ENCODE measurements around the gene PI4KA. TPM values are rescaled to one million over a fixed set of nuclear protein-coding genes. Genes with fewer than 3 reads are reported as not detected.
A peak's percentile ranks its signal among the peaks of the same experiment; 100 is the strongest.

The PI4KA gene
- total and polyA plus RNA-seq, 4 donors: 19.4 to 47.5 (median 36.3) TPM

- H3K9me3 ChIP-seq (ENCODE audit: control insufficient read depth in 4 of 4, low read length in 3 of 4): no peaks in the 10 kb centered on the region
- peaks cover 16 to 45% (median 27%) of the 10 kb centered on the region in 4 donors for H3K4me1 ChIP-seq (ENCODE audit: control insufficient read depth in 4 of 4, insufficient read depth in 4 of 4, low read length in 3 of 4)
- H3K36me3 ChIP-seq (ENCODE audit: control insufficient read depth in 4 of 4, insufficient read depth in 3 of 4, low read depth in 1 of 4, low read length in 3 of 4): peaks cover 0 to 3% (median under 1%) of the 10 kb centered on the region in 4 donors
- no peak overlapping the region for H3K9ac ChIP-seq (ENCODE audit: low read depth in 1 of 2, low read length in 2 of 2)
- 97% methylated on average over 2 of the region's 2 CpGs for WGBS
- no peak for TF ChIP-seq RXRA (IDR thresholded peaks at IDR 0.05)
- no peak for TF ChIP-seq GABPA (IDR thresholded peaks at IDR 0.05 in 1 of 2, conservative IDR thresholded peaks at IDR 0.05 in 1 of 2)
- no peak for TF ChIP-seq ZBTB33 (IDR thresholded peaks at IDR 0.05)
- H3K4me3 ChIP-seq (ENCODE audit: low read depth in 1 of 3, low read length in 3 of 3): no peak overlapping the region
- no peaks in the 10 kb centered on the region for H3K27me3 ChIP-seq (ENCODE audit: control insufficient read depth in 4 of 4, insufficient read depth in 4 of 4, low read length in 3 of 4)
- no peak for DNase-seq (ENCODE audit: low spot score)
- H3K27ac ChIP-seq (ENCODE audit: low read depth in 1 of 2, low read length in 2 of 2): peak overlapping the region in 1 of 2 donors; percentile 19
These were observed 3.9 kb upstream of the PI4KA start for GRCh38 chr22:20862540-20862939.

GRCh38 chr22:20859615-20860014 is 1.0 kb upstream of the PI4KA start:
- Histone ChIP-seq H3K4me3 (ENCODE audit: low read depth in 1 of 3, low read length in 3 of 3) (peak overlapping the region; percentile 77 to 91 (median 82)), H3K27me3 (ENCODE audit: control insufficient read depth in 4 of 4, insufficient read depth in 4 of 4, low read length in 3 of 4) (no peaks in the 10 kb centered on the region), H3K9ac (ENCODE audit: low read depth in 1 of 2, low read length in 2 of 2) (peak overlapping the region; percentile 58 to 72), H3K27ac (ENCODE audit: low read depth in 1 of 2, low read length in 2 of 2) (peak overlapping the region in 1 of 2 donors; percentile 91), H3K36me3 (ENCODE audit: control insufficient read depth in 4 of 4, insufficient read depth in 3 of 4, low read depth in 1 of 4, low read length in 3 of 4) (peaks cover 0 to 3% (median under 1%) of the 10 kb centered on the region in 4 donors), H3K9me3 (ENCODE audit: control insufficient read depth in 4 of 4, low read length in 3 of 4) (no peaks in the 10 kb centered on the region), H3K4me1 (ENCODE audit: control insufficient read depth in 4 of 4, insufficient read depth in 4 of 4, low read length in 3 of 4) (peaks cover 6 to 36% (median 21%) of the 10 kb centered on the region in 4 donors)
- TF ChIP-seq SP1 (IDR thresholded peaks at IDR 0.05): no peak
- no peak for TF ChIP-seq TAF1 (conservative IDR thresholded peaks at IDR 0.05)
- no peak for TF ChIP-seq ZBTB33 (IDR thresholded peaks at IDR 0.05)
- TF ChIP-seq MAX (IDR thresholded peaks at IDR 0.05): no peak
- TF ChIP-seq ATF3 (IDR thresholded peaks at IDR 0.05): no peak
- no peak for TF ChIP-seq EGR1 (IDR thresholded peaks at IDR 0.05; ENCODE audit: low read depth in 2 of 2)
- TF ChIP-seq NR2F2 (IDR thresholded peaks at IDR 0.05): no peak
- TF ChIP-seq JUND (IDR thresholded peaks at IDR 0.05): no peak
- TF ChIP-seq FOXA1 (IDR thresholded peaks at IDR 0.05): no peak
- no peak for TF ChIP-seq YY1 (IDR thresholded peaks at IDR 0.05)
- no peak for TF ChIP-seq GABPA (IDR thresholded peaks at IDR 0.05 in 1 of 2, conservative IDR thresholded peaks at IDR 0.05 in 1 of 2)
- TF ChIP-seq REST (IDR thresholded peaks at IDR 0.05): no peak
- TF ChIP-seq RXRA (IDR thresholded peaks at IDR 0.05): no peak
- TF ChIP-seq CTCF (IDR thresholded peaks at IDR 0.05; ENCODE audit: low read depth, low read length, missing input control): no peak
- no peak for TF ChIP-seq RAD21 (IDR thresholded peaks at IDR 0.05)
- no peak for TF ChIP-seq HNF4G (IDR thresholded peaks at IDR 0.05)
- TF ChIP-seq FOXA2 (IDR thresholded peaks at IDR 0.05): no peak
- WGBS: 24% methylated on average over 8 of the region's 8 CpGs
- DNase-seq (ENCODE audit: low spot score): no peak

All from liver (tissue), 9 donors.